Cardiac ventricle fibroblast (primary cell): Measurements from ENCODE around the gene TMEM59L. TPM values are rescaled to one million over a fixed set of nuclear protein-coding genes. Genes with fewer than 3 reads are reported as not detected.

Experiments
- total RNA-seq: library from RNA; depleted of rRNA; stranded (reverse); fragments of >200 nt; gene quantifications from 2 replicates; pipeline ENCODE4 v1.2.3, GENCODE V29; 2015

Gene TMEM59L
- total RNA-seq: 5.4 and 6.2 TPM in 2 replicates

GRCh38 chr19:18612772-18613588 lies at the start of gene TMEM59L:
TMEM59L (plus strand) TSS chr19:18612870; CDS start chr19:18612959, 89 bp downstream.

GRCh38 chr19:18571564-18572344 lies 40.9 kb upstream of the TMEM59L start, which contains the start of gene UBA52:
UBA52 (plus strand) TSS chr19:18571857; CDS start chr19:18573301, 1,444 bp downstream.

GRCh38 chr19:18588611-18589379 lies 23.9 kb upstream of the TMEM59L start, which contains the start of gene REX1BD:
REX1BD (plus strand) TSS chr19:18588798; CDS start chr19:18588802, 4 bp downstream.

GRCh38 chr19:18606281-18607225 lies 6.1 kb upstream of the TMEM59L start, which contains the start of gene CRLF1:
CRLF1 (minus strand) TSS chr19:18606799; CDS start chr19:18606656, 143 bp downstream.

GRCh38 chr19:18636969-18637629 lies 24.4 kb downstream of the TMEM59L start, which contains the start of gene KLHL26:
KLHL26 (plus strand) TSS chr19:18637028; CDS start chr19:18637055, 27 bp downstream.

Other genes starting within 250 kb of the TMEM59L start
- gene GDF15, start 226.7 kb upstream of the TMEM59L start, total RNA-seq: 19.3 and 20.2 TPM in 2 replicates
- gene LRRC25, start 215.2 kb upstream of the TMEM59L start, total RNA-seq: not detected in 2 replicates
- gene SSBP4, start 193.5 kb upstream of the TMEM59L start, total RNA-seq: 78.5 and 82.7 TPM in 2 replicates
- gene ISYNA1, start 174.7 kb upstream of the TMEM59L start, total RNA-seq: 16.5 and 19.8 TPM in 2 replicates
- 10.3 and 11.9 TPM in 2 replicates for gene ELL, start 90.8 kb upstream of the TMEM59L start, total RNA-seq
- gene FKBP8, start 69.3 kb upstream of the TMEM59L start, total RNA-seq: 286 and 301 TPM in 2 replicates
- gene KXD1, start 55.0 kb upstream of the TMEM59L start, total RNA-seq: 75.0 and 87.0 TPM in 2 replicates
- gene UBA52, start 41.0 kb upstream of the TMEM59L start, total RNA-seq: 663 and 704 TPM in 2 replicates
- 89.2 and 105 TPM in 2 replicates for gene REX1BD, start 24.1 kb upstream of the TMEM59L start, total RNA-seq
- 80.8 and 105 TPM in 2 replicates for gene CRLF1, start 6.1 kb upstream of the TMEM59L start, total RNA-seq
- gene KLHL26, start 24.2 kb downstream of the TMEM59L start, total RNA-seq: 3.4 and 5.1 TPM in 2 replicates
- 4.0 and 5.9 TPM in 2 replicates for gene CRTC1, start 70.8 kb downstream of the TMEM59L start, total RNA-seq
- gene COMP, start 178.4 kb downstream of the TMEM59L start, total RNA-seq: 0.10 and 0.25 TPM in 2 replicates
- gene UPF1, start 219.1 kb downstream of the TMEM59L start, total RNA-seq: 76.3 and 109 TPM in 2 replicates